Lung (tissue), 16 donors: ENCODE results near the gene RNF128. TPM values are rescaled to one million over a fixed set of nuclear protein-coding genes. Genes with fewer than 3 reads are reported as not detected.
A peak's percentile ranks its signal among the peaks of the same experiment; 100 is the strongest.

Source experiments
- ATAC-seq: fragments of 200-7000 bp; cut with Tn5 transposase; one replicate; pipeline ENCODE4 v1.9.1; 2020; ENCODE audit warnings: moderate number of reproducible peaks; ENCODE audit not compliant: insufficient read depth, low FRiP score
- DNase-seq, 3 donors: peaks; one replicate each; pipeline ENCODE4 v3.0.0-alpha.2; 2013 to 2017
- H3K27ac ChIP-seq, 2 donors: one replicate each; pipeline ENCODE4 v1.5.1; 2013; ENCODE audit warnings: mild to moderate bottlenecking in 2 of 2, moderate library complexity in 2 of 2, control low read depth in 1 of 2, inconsistent platforms in 1 of 2, low read depth in 1 of 2, low read length in 1 of 2
- H3K27me3 ChIP-seq, 3 donors: one replicate each; pipeline ENCODE4 v1.5.1; 2013; ENCODE audit warnings: low read length in 2 of 3; ENCODE audit not compliant: control insufficient read depth in 3 of 3, insufficient read depth in 3 of 3
- H3K36me3 ChIP-seq, 4 donors: one replicate each; pipeline ENCODE4 v1.5.1; 2013; ENCODE audit warnings: low read length in 4 of 4, mild to moderate bottlenecking in 1 of 4, moderate library complexity in 1 of 4; ENCODE audit not compliant: control insufficient read depth in 4 of 4, insufficient read depth in 4 of 4
- H3K4me1 ChIP-seq, 5 donors: one replicate each; pipeline ENCODE4 v1.5.1; 2013; ENCODE audit warnings: low read length in 5 of 5, mild to moderate bottlenecking in 2 of 5, moderate library complexity in 1 of 5; ENCODE audit not compliant: control insufficient read depth in 5 of 5, insufficient read depth in 5 of 5
- H3K4me3 ChIP-seq: one replicate; pipeline ENCODE4 v1.5.1; 2013; ENCODE audit warnings: mild to moderate bottlenecking, control low read depth, moderate library complexity
- H3K9ac ChIP-seq, 2 donors: one replicate each; pipeline ENCODE4 v1.5.1; 2013; ENCODE audit warnings: low read length in 2 of 2, control low read depth in 1 of 2; ENCODE audit not compliant: insufficient read depth in 1 of 2
- H3K9me3 ChIP-seq, 4 donors: one replicate each; pipeline ENCODE4 v1.5.1; 2013; ENCODE audit warnings: low read length in 3 of 4, mild to moderate bottlenecking in 1 of 4, moderate library complexity in 1 of 4; ENCODE audit not compliant: control insufficient read depth in 4 of 4, insufficient read depth in 3 of 4
- WGBS, 2 donors: extraction: QIAGEN DNeasy Blood & Tissue Kit; methylation state at CpG; one replicate each; pipeline ENCODE4 v1.1.7; 2013; 5-methylcytosine and 5-hydroxymethylcytosine counted together
- long read RNA-seq, 5 donors: transcript quantifications; one replicate each; lab custom pipeline, GENCODE V29; 2026
- polyA plus RNA-seq, 2 donors: library from polyadenylated mRNA; stranded (reverse); fragments of 200-250 nt; gene quantifications; one replicate each; pipeline ENCODE4 v1.2.1, GENCODE V29; 2013
- total RNA-seq, 2 donors: library from RNA; depleted of rRNA in 1 of 2; stranded (reverse); fragments of >200 nt in 1 of 2; gene quantifications; one replicate each; pipeline ENCODE4 v1.2.1, GENCODE V29; 2014 to 2021
- TF ChIP-seq, protein P1 (sequence below): IDR thresholded peaks from 2 replicates; pipeline ENCODE4 v1.5.1; 2012; ENCODE audit warnings: mild to moderate bottlenecking; ENCODE audit errors: control extremely low read depth, extremely low read depth
- donor health status: control.
- donor health status: control.
- donor health status: Bipolar disorder and iron deficiency.
- donor health status: healthy.
- donor health status: DM: yes; HTN: yes; CAD: no.

The RNF128 gene, protein sequence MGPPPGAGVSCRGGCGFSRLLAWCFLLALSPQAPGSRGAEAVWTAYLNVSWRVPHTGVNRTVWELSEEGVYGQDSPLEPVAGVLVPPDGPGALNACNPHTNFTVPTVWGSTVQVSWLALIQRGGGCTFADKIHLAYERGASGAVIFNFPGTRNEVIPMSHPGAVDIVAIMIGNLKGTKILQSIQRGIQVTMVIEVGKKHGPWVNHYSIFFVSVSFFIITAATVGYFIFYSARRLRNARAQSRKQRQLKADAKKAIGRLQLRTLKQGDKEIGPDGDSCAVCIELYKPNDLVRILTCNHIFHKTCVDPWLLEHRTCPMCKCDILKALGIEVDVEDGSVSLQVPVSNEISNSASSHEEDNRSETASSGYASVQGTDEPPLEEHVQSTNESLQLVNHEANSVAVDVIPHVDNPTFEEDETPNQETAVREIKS
- total RNA-seq (10 to 100 TPM in 1 of 2 donors, 1 to 10 TPM in 1; 5.2 to 13.3 TPM), polyA plus RNA-seq (10 to 100 TPM in 1 of 2 donors, 1 to 10 TPM in 1; 7.4 to 11.9 TPM)
- long read RNA-seq, donor 1 = 0 reads
- long read RNA-seq, donor 2 = 0 reads
- long read RNA-seq, donor 3 = 0 reads
- long read RNA-seq, donor 4 = 0 reads
- long read RNA-seq, donor 5 = 0 reads

DNA sequence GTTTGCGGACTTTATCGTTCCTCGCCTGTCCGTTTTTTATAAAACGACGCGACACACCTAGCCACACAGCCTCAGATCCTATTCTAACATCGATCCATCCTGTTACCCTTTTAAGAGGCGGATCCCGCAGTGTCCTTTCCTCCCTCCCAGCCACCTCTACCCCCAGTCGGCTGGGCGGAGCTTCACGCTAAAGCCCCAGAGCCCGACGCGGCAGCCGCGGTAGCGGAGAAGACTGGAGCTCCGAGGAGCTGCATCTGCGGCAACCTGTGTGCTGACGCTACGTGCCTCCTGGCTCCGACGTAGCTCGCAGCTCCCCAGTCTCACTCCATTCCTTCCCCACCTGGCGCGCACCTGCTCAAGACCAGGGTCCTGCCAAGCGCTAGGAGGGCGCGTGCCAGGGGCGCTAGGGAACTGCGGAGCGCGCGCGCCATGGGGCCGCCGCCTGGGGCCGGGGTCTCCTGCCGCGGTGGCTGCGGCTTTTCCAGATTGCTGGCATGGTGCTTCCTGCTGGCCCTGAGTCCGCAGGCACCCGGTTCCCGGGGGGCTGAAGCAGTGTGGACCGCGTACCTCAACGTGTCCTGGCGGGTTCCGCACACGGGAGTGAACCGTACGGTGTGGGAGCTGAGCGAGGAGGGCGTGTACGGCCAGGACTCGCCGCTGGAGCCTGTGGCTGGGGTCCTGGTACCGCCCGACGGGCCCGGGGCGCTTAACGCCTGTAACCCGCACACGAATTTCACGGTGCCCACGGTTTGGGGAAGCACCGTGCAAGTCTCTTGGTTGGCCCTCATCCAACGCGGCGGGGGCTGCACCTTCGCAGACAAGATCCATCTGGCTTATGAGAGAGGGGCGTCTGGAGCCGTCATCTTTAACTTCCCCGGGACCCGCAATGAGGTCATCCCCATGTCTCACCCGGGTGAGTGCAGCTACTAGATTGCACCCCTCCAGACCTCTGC is at the start of gene RNF128:
Gene RNF128 (plus strand): TSS at position 217 of the 953 bp plus-strand sequence. CDS start 213 bp downstream, at position 430.
- peaks cover 0 to 3% (median 0%) of the 10 kb centered on the region in 5 donors for H3K4me1 ChIP-seq
- H3K27ac ChIP-seq = peak within 1 kb of the TSS in 1 of 2 donors; percentile 78
- peaks cover 0 to 60% (median 52%) of the 10 kb centered on the region in 3 donors for H3K27me3 ChIP-seq
- peak within 1 kb of the TSS in 1 of 2 donors; percentile 32 for H3K9ac ChIP-seq
- ATAC-seq = peak; percentile 71
- 1 to 28% methylated on average over 68 to 79 of the region's 79 CpGs for WGBS, 2 donors
- TF ChIP-seq, protein P1, sequence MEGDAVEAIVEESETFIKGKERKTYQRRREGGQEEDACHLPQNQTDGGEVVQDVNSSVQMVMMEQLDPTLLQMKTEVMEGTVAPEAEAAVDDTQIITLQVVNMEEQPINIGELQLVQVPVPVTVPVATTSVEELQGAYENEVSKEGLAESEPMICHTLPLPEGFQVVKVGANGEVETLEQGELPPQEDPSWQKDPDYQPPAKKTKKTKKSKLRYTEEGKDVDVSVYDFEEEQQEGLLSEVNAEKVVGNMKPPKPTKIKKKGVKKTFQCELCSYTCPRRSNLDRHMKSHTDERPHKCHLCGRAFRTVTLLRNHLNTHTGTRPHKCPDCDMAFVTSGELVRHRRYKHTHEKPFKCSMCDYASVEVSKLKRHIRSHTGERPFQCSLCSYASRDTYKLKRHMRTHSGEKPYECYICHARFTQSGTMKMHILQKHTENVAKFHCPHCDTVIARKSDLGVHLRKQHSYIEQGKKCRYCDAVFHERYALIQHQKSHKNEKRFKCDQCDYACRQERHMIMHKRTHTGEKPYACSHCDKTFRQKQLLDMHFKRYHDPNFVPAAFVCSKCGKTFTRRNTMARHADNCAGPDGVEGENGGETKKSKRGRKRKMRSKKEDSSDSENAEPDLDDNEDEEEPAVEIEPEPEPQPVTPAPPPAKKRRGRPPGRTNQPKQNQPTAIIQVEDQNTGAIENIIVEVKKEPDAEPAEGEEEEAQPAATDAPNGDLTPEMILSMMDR = no peak
- DNase-seq = peak in 2 of 3 donors; percentile 20 to 31
- no peaks in the 10 kb centered on the region for H3K9me3 ChIP-seq
- no peaks in the 10 kb centered on the region for H3K36me3 ChIP-seq
- H3K4me3 ChIP-seq = peak within 1 kb of the TSS; percentile 40

DNA sequence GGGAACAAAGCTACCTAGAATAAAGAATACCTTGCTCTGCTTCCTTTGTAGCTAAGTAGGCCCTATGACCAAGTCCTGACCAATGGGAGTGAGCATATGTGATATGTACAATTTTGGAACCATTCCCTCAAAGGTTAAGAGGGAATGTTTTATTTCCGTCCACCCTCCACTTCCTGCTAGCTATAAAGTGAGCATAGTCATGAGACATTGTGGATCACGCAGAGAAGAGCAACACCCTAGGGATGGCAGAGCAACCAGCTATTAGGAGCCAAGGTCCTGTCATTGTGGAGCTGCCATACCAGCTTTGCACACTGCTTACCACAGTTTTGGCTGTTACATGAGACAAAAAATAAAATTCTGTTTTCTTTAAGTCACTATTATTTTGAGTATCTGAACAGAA is 45.8 kb upstream of the RNF128 start:
- no peaks in the 10 kb centered on the region for H3K4me1 ChIP-seq
- peaks cover 2 to 15% (median 5%) of the 10 kb centered on the region in 3 donors for H3K27me3 ChIP-seq
- H3K9me3 ChIP-seq = peaks cover 0 to 3% (median 0%) of the 10 kb centered on the region in 4 donors
- DNase-seq (no peak), ATAC-seq (no peak)
- H3K36me3 ChIP-seq = no peaks in the 10 kb centered on the region
- TF ChIP-seq, protein P1 = no peak
- WGBS, 2 donors = 45 to 63% methylated on average over 2 of the region's 2 CpGs
- no peak overlapping the region for H3K4me3 ChIP-seq
- no peak overlapping the region for H3K27ac ChIP-seq
- H3K9ac ChIP-seq = no peak overlapping the region

DNA sequence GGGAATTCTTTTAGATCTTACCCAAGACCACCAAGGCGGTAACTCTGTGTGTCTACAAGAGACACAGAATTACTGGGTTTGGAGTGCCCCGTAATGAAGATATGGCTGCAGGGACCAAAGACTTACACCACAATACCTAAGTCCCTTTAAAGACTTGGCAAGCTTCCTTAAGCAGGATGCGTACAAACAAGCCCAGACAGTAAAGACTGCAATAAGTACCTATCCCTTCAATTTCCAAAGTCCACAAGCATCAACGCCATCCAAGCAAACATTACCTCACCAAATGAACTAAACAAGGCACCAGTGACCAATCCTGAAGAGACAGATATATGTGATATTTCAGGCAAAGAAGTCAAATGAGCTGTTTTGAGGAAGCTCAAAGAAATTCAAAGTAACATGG is 42.3 kb upstream of the RNF128 start:
- DNase-seq (no peak), ATAC-seq (no peak)
- 84 to 94% methylated on average over 4 of the region's 4 CpGs for WGBS, 2 donors
- no peak overlapping the region for H3K27ac ChIP-seq
- TF ChIP-seq, protein P1 = no peak
- H3K9ac ChIP-seq = no peak overlapping the region
- H3K4me1 ChIP-seq = no peaks in the 10 kb centered on the region
- peaks cover 0 to 3% (median 0%) of the 10 kb centered on the region in 4 donors for H3K9me3 ChIP-seq
- no peak overlapping the region for H3K4me3 ChIP-seq
- no peaks in the 10 kb centered on the region for H3K36me3 ChIP-seq
- peaks cover 2 to 13% (median 5%) of the 10 kb centered on the region in 3 donors for H3K27me3 ChIP-seq
